ENCODE data around the gene GLIPR2. TPM values are rescaled to one million over a fixed set of nuclear protein-coding genes. Genes with fewer than 3 reads are reported as not detected.

The GLIPR2 gene
- total and polyA plus RNA-seq, 2 of the 13 experiments (the other 11 are each of a cell fraction or from before 2014, with no cell fraction given), result 0.08 to 0.42 TPM

DNA sequence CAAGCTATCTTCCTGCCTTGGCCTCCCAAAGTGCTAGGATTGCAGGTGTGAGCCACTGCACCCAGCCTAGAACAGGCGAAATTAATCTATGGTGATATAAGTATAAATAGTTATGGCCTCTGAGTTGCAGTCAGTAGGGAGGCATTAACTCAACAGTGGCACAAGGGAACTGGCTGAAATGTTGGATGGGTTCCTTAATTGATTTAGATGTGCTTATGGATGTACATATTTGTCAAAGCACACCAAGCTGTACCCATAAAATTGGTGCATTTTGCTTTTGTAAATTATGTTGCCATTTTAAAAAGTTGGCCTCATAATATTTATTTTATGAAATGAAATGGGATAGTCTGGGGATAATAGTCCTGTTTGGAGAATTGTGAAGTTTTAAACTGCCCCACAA, 36.8 kb upstream of the GLIPR2 start:
- no peaks in the 10 kb centered on the region for H3K79me2 ChIP-seq (ENCODE audit: insufficient read depth, low read length)
- no TSS peak for BruUV-seq (replicated peaks)
- CTCF ChIA-PET (ENCODE audit: low intra/inter-chr PET ratio, low total read pairs), result no interaction called here
- DNase-seq (ENCODE audit: low spot score), result no peak
- no peak for FAIRE-seq
- no peaks in the 10 kb centered on the region for H3K27me3 ChIP-seq (ENCODE audit: control insufficient read depth in 1 of 2, insufficient read depth in 2 of 2, low read length in 2 of 2)
- H3K9me3 ChIP-seq (ENCODE audit: low read length), result no peaks in the 10 kb centered on the region
- 10% methylated on average over 1 of the region's 1 CpG for WGBS (ENCODE audit: low lambda C conversion rate)
- H3K27ac ChIP-seq (ENCODE audit: extremely low read length, insufficient read depth, low read length), result no peak overlapping the region
- no peaks in the 10 kb centered on the region for H4K20me1 ChIP-seq (ENCODE audit: insufficient read depth, low read length)
- POLR2A ChIA-PET, result no interaction called here
- H3K9ac ChIP-seq (ENCODE audit: insufficient read depth, low read depth, low read length), result no peak overlapping the region
- H3K36me3 ChIP-seq (replicated peaks in 1 of 2; ENCODE audit: control insufficient read depth in 1 of 2, insufficient read depth in 2 of 2, low read length in 2 of 2), result no peaks in the 10 kb centered on the region
- H2AFZ ChIP-seq (ENCODE audit: low read length), result no peak overlapping the region
- intact Hi-C loops (cut with micrococcal nuclease; ENCODE audit: unreplicated experiment) (no loop called here), in situ Hi-C loops (cut with HindIII; ENCODE audit: extremely low pct_ligation_motif_present, low pct_unique_long_range_greater_than_20kb) (loop anchor here (5.0 kb wide), 1 partner anchor 68 kb away; the partner anchor contains the start of gene CCIN)
- TF ChIP-seq TEAD2 (CRISPR knock-in tag; IDR thresholded peaks at IDR 0.05), result no peak
- TF ChIP-seq ZNF564 (CRISPR knock-in tag; IDR thresholded peaks at IDR 0.05), result no peak
- no peak for TF ChIP-seq ZNF44 (CRISPR knock-in tag; IDR thresholded peaks at IDR 0.05)
- TF ChIP-seq GATAD2A (CRISPR knock-in tag; IDR thresholded peaks at IDR 0.05), result no peak
- TF ChIP-seq DR1 (CRISPR knock-in tag; IDR thresholded peaks at IDR 0.05), result no peak
- TF ChIP-seq NCOA1 (CRISPR knock-in tag; IDR thresholded peaks at IDR 0.05), result no peak
- TF ChIP-seq CREB1 (IDR thresholded peaks at IDR 0.05), result no peak
- TF ChIP-seq CREB1 (CRISPR knock-in tag; IDR thresholded peaks at IDR 0.05), result no peak
- TF ChIP-seq, protein P1, sequence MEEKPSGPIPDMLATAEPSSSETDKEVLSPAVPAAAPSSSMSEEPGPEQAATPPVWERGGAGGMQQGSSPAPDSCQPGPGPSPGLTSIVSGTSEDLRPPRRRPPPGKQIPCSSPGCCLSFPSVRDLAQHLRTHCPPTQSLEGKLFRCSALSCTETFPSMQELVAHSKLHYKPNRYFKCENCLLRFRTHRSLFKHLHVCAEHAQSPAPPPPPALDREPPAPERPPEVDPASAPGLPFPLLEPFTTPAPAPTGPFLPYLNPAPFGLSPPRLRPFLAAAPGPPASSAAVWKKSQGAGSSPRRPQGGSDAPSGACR (CRISPR knock-in tag; IDR thresholded peaks at IDR 0.05), result no peak
- TF ChIP-seq, protein P2, sequence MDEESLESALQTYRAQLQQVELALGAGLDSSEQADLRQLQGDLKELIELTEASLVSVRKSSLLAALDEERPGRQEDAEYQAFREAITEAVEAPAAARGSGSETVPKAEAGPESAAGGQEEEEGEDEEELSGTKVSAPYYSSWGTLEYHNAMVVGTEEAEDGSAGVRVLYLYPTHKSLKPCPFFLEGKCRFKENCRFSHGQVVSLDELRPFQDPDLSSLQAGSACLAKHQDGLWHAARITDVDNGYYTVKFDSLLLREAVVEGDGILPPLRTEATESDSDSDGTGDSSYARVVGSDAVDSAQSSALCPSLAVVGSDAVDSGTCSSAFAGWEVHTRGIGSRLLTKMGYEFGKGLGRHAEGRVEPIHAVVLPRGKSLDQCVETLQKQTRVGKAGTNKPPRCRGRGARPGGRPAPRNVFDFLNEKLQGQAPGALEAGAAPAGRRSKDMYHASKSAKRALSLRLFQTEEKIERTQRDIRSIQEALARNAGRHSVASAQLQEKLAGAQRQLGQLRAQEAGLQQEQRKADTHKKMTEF (CRISPR knock-in tag; IDR thresholded peaks at IDR 0.05), result no peak
- TF ChIP-seq FIP1L1 (IDR thresholded peaks at IDR 0.05; ENCODE audit: borderline replicate concordance, insufficient read depth, low read depth, low read length), result no peak
- no peak for TF ChIP-seq ZBTB1 (CRISPR knock-in tag; IDR thresholded peaks at IDR 0.05; ENCODE audit: borderline replicate concordance)
- no peak for TF ChIP-seq ZNF343 (CRISPR knock-in tag; IDR thresholded peaks at IDR 0.05)
- no peak for TF ChIP-seq TARDBP (CRISPR knock-in tag; IDR thresholded peaks at IDR 0.05)
- TF ChIP-seq CENPX (CRISPR knock-in tag; IDR thresholded peaks at IDR 0.05), result no peak
- TF ChIP-seq, protein P3, sequence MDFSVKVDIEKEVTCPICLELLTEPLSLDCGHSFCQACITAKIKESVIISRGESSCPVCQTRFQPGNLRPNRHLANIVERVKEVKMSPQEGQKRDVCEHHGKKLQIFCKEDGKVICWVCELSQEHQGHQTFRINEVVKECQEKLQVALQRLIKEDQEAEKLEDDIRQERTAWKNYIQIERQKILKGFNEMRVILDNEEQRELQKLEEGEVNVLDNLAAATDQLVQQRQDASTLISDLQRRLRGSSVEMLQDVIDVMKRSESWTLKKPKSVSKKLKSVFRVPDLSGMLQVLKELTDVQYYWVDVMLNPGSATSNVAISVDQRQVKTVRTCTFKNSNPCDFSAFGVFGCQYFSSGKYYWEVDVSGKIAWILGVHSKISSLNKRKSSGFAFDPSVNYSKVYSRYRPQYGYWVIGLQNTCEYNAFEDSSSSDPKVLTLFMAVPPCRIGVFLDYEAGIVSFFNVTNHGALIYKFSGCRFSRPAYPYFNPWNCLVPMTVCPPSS (IDR thresholded peaks at IDR 0.05), result no peak
- TF ChIP-seq ZNF773 (CRISPR knock-in tag; IDR thresholded peaks at IDR 0.05; ENCODE audit: borderline replicate concordance), result no peak
- TF ChIP-seq, protein P4, sequence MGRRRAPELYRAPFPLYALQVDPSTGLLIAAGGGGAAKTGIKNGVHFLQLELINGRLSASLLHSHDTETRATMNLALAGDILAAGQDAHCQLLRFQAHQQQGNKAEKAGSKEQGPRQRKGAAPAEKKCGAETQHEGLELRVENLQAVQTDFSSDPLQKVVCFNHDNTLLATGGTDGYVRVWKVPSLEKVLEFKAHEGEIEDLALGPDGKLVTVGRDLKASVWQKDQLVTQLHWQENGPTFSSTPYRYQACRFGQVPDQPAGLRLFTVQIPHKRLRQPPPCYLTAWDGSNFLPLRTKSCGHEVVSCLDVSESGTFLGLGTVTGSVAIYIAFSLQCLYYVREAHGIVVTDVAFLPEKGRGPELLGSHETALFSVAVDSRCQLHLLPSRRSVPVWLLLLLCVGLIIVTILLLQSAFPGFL (CRISPR knock-in tag; IDR thresholded peaks at IDR 0.05), result no peak
- TF ChIP-seq, protein P5, sequence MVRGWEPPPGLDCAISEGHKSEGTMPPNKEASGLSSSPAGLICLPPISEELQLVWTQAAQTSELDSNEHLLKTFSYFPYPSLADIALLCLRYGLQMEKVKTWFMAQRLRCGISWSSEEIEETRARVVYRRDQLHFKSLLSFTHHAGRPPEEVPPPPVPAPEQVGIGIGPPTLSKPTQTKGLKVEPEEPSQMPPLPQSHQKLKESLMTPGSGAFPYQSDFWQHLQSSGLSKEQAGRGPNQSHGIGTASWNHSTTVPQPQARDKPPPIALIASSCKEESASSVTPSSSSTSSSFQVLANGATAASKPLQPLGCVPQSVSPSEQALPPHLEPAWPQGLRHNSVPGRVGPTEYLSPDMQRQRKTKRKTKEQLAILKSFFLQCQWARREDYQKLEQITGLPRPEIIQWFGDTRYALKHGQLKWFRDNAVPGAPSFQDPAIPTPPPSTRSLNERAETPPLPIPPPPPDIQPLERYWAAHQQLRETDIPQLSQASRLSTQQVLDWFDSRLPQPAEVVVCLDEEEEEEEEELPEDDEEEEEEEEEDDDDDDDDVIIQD (CRISPR knock-in tag; IDR thresholded peaks at IDR 0.05; ENCODE audit: low read depth), result no peak
- TF ChIP-seq, protein P6, sequence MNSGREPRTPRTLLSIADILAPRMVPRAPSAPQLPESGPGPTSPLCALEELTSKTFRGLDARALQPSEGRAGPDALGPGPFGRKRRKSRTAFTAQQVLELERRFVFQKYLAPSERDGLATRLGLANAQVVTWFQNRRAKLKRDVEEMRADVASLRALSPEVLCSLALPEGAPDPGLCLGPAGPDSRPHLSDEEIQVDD (CRISPR knock-in tag; IDR thresholded peaks at IDR 0.05; ENCODE audit: borderline replicate concordance), result no peak
- no peak overlapping the region for H3K4me2 ChIP-seq (ENCODE audit: low read depth, low read length)
- H3K4me1 ChIP-seq (ENCODE audit: insufficient read depth, low read length), result peaks cover 4% of the 10 kb centered on the region; the same call in 1 of the 2 replicates
- H3K4me3 ChIP-seq (replicated peaks in 1 of 3; ENCODE audit: insufficient read depth in 1 of 3, low read depth in 2 of 3, low read length in 3 of 3), result no peak overlapping the region
- ATAC-seq, result no peak
